Natural killer cell (primary cell): ENCODE measurements around the gene COQ8B. TPM values are rescaled to one million over a fixed set of nuclear protein-coding genes. Genes with fewer than 3 reads are reported as not detected.
"Not testable (repeated sequence)": the region's sequence is repeated elsewhere in the genome, so short reads cannot be mapped to it uniquely, and the experiment has no call there.

Experiments
- ATAC-seq, 3 donors: fragments of 150-1000 bp in 2 of 3; fragments of 200-7000 bp in 1 of 3; cut with Tn5 transposase; 1 replicate in 1 of 3; 2 replicates in 2 of 3; pipeline ENCODE4 v1.10.0; 2021; ENCODE audit warnings: mild to moderate bottlenecking in 2 of 3, moderate library complexity in 2 of 3
- DNase-seq, 2 donors: peaks; one replicate each; pipeline versions ENCODE4 v3.0.0 to v3.0.0-alpha.2; 2013 to 2021; ENCODE audit warnings: mixed read lengths in 1 of 2
- H3K27ac ChIP-seq: one replicate; pipeline ENCODE4 v1.5.1; 2013; ENCODE audit warnings: mild to moderate bottlenecking, low read length
- H3K27me3 ChIP-seq: one replicate; pipeline ENCODE4 v1.6.1; 2013; ENCODE audit warnings: low read length; ENCODE audit not compliant: control insufficient read depth, insufficient read depth
- H3K36me3 ChIP-seq: one replicate; pipeline ENCODE4 v1.6.1; 2013; ENCODE audit warnings: low read length; ENCODE audit not compliant: control insufficient read depth, insufficient read depth
- H3K4me1 ChIP-seq: one replicate; pipeline ENCODE4 v1.6.1; 2013; ENCODE audit warnings: low read length; ENCODE audit not compliant: control insufficient read depth, insufficient read depth
- H3K4me3 ChIP-seq: one replicate; pipeline ENCODE4 v1.5.1; 2013; ENCODE audit warnings: low read length
- H3K9me3 ChIP-seq: one replicate; pipeline ENCODE4 v1.6.1; 2013; ENCODE audit warnings: low read length; ENCODE audit not compliant: control insufficient read depth, insufficient read depth
- H3K27ac Mint-ChIP-seq, 2 donors: one replicate each; pipeline ENCODE4 v1.8.0; 2022; ENCODE audit warnings: mild to moderate bottlenecking in 2 of 2, mixed read lengths in 2 of 2, moderate library complexity in 1 of 2
- H3K27me3 Mint-ChIP-seq, 2 donors: one replicate each; pipeline ENCODE4 v1.8.0; 2022; ENCODE audit warnings: low read depth in 2 of 2, mixed read lengths in 2 of 2
- H3K36me3 Mint-ChIP-seq: one replicate; pipeline ENCODE4 v1.8.0; 2022; ENCODE audit warnings: mixed read lengths
- H3K4me1 Mint-ChIP-seq, 2 donors: one replicate each; pipeline ENCODE4 v1.8.0; 2022; ENCODE audit warnings: mixed read lengths in 2 of 2
- H3K4me3 Mint-ChIP-seq: one replicate; pipeline ENCODE4 v1.8.0; 2022; ENCODE audit warnings: mild to moderate bottlenecking, moderate library complexity, mixed read lengths
- H3K9me3 Mint-ChIP-seq, 2 donors: one replicate each; pipeline ENCODE4 v1.8.0; 2022; ENCODE audit warnings: mixed read lengths in 2 of 2
- CTCF ChIP-seq: fragments of 200-600 bp; IDR thresholded peaks from one replicate; pipeline ENCODE4 v1.8.0; 2022; ENCODE audit warnings: antibody characterized with exemption
- WGBS: methylation state at CpG from one replicate; pipeline ENCODE4 v1.1.7; 2013; ENCODE audit warnings: missing lambda C conversion rate; ENCODE audit not compliant: insufficient coverage; 5-methylcytosine and 5-hydroxymethylcytosine counted together
- intact Hi-C: fragments of 100-400 bp; cut with micrococcal nuclease; formaldehyde crosslinking; loops from one replicate; pipeline ENCODE4 v1.14.2; 2022
- total RNA-seq, 4 donors: library from RNA; stranded (reverse); fragments of 120-200 nt in 1 of 4; gene quantifications; one replicate each; pipeline versions ENCODE4 v1.2.3 to v1.2.4, GENCODE V29; 2013 to 2022

Gene COQ8B
- total RNA-seq, 3 donors from 2014 or later (not counting 1 experiment from before 2014, with no cell fraction given): 31.8 to 46.7 (median 39.6) TPM

- H3K9me3 ChIP-seq: no peaks in the 10 kb centered on the region
- ATAC-seq (no peak), DNase-seq (no peak)
- H3K4me3 ChIP-seq: no peak overlapping the region
- H3K4me1 Mint-ChIP-seq: peaks cover 0 to 17% of the 10 kb centered on the region in 2 donors
- H3K27me3 Mint-ChIP-seq: no peaks in the 10 kb centered on the region
- H3K27ac ChIP-seq: no peak overlapping the region
- H3K9me3 Mint-ChIP-seq: no peaks in the 10 kb centered on the region
- no peak overlapping the region for H3K4me3 Mint-ChIP-seq
- no peaks in the 10 kb centered on the region for H3K27me3 ChIP-seq
- no peaks in the 10 kb centered on the region for H3K36me3 Mint-ChIP-seq
- no peak for TF ChIP-seq CTCF
- no peaks in the 10 kb centered on the region for H3K36me3 ChIP-seq
- H3K4me1 ChIP-seq: peaks cover 15% of the 10 kb centered on the region
- no peak overlapping the region for H3K27ac Mint-ChIP-seq
- intact Hi-C loops: no loop called here
- 91% methylated on average over 11 of the region's 11 CpGs for WGBS
These were observed 57.1 kb downstream of the COQ8B start for GRCh38 chr19:40659566-40659965.

- Mint-ChIP-seq H3K9me3 (no peaks in the 10 kb centered on the region), H3K36me3 (no peaks in the 10 kb centered on the region), H3K4me1 (peaks cover 0 to 16% of the 10 kb centered on the region in 2 donors), H3K27me3 (no peaks in the 10 kb centered on the region), H3K27ac (no peak overlapping the region), H3K4me3 (no peak overlapping the region)
- DNase-seq: no peak
- ATAC-seq: no peak
- WGBS: 90% methylated on average over 5 of the region's 5 CpGs
- no peak for TF ChIP-seq CTCF
- intact Hi-C loops: no loop called here
- no peak overlapping the region for H3K4me3 ChIP-seq
- no peaks in the 10 kb centered on the region for H3K9me3 ChIP-seq
- peaks cover 15% of the 10 kb centered on the region for H3K4me1 ChIP-seq
- no peaks in the 10 kb centered on the region for H3K27me3 ChIP-seq
- no peak overlapping the region for H3K27ac ChIP-seq
- no peaks in the 10 kb centered on the region for H3K36me3 ChIP-seq
These were observed 57.6 kb downstream of the COQ8B start for GRCh38 chr19:40659116-40659515.

- Histone ChIP-seq H3K4me1 (peaks cover 6% of the 10 kb centered on the region), H3K36me3 (no peaks in the 10 kb centered on the region), H3K9me3 (no peaks in the 10 kb centered on the region), H3K27ac (no peak overlapping the region), H3K27me3 (no peaks in the 10 kb centered on the region), H3K4me3 (no peak overlapping the region)
- no peak for ATAC-seq
- WGBS: 100% methylated on average over 5 of the region's 8 CpGs
- no peak for DNase-seq
- Mint-ChIP-seq H3K36me3 (no peaks in the 10 kb centered on the region), H3K27me3 (no peaks in the 10 kb centered on the region), H3K4me1 (peaks cover 0 to 6% of the 10 kb centered on the region in 2 donors), H3K9me3 (no peaks in the 10 kb centered on the region), H3K4me3 (no peak overlapping the region), H3K27ac (no peak overlapping the region)
- no peak for TF ChIP-seq CTCF
- intact Hi-C loops: no loop called here
These were observed 58.7 kb downstream of the COQ8B start for GRCh38 chr19:40658031-40658430.

GRCh38 chr19:40655684-40656083 is 61.0 kb downstream of the COQ8B start:
- H3K27ac Mint-ChIP-seq, H3K4me1 Mint-ChIP-seq, H3K36me3 Mint-ChIP-seq, intact Hi-C loops, H3K36me3 ChIP-seq, H3K9me3 ChIP-seq, H3K27me3 ChIP-seq, H3K27ac ChIP-seq, H3K4me3 ChIP-seq, H3K27me3 Mint-ChIP-seq, H3K9me3 Mint-ChIP-seq, DNase-seq, H3K4me3 Mint-ChIP-seq, ATAC-seq, H3K4me1 ChIP-seq: not testable (repeated sequence)
- WGBS: 74% methylated on average over 6 of the region's 7 CpGs

GRCh38 chr19:40652303-40652702 is 64.4 kb downstream of the COQ8B start:
- H3K36me3 Mint-ChIP-seq, DNase-seq, H3K27ac ChIP-seq, intact Hi-C loops, H3K27ac Mint-ChIP-seq, H3K4me3 ChIP-seq, H3K4me1 Mint-ChIP-seq, H3K36me3 ChIP-seq, H3K27me3 ChIP-seq, H3K4me3 Mint-ChIP-seq, H3K27me3 Mint-ChIP-seq, ATAC-seq, H3K9me3 ChIP-seq, H3K4me1 ChIP-seq, H3K9me3 Mint-ChIP-seq: not testable (repeated sequence)
- WGBS: 83% methylated on average over 9 of the region's 11 CpGs
